Panc1 (cell line): ENCODE results near the gene NFX1.

Experiments
- SIN3A ChIP-seq: IDR thresholded peaks from 2 replicates; pipeline ENCODE4 v1.6.1; 2012; ENCODE audit warnings: low read depth, mild to moderate bottlenecking, low read length, moderate library complexity, borderline replicate concordance; ENCODE audit not compliant: insufficient read depth
- TF ChIP-seq, protein P1 (sequence below): fragments of 450-650 bp; IDR thresholded peaks from 2 replicates; pipeline ENCODE4 v1.5.1; 2017; ENCODE audit warnings: mild to moderate bottlenecking

DNA sequence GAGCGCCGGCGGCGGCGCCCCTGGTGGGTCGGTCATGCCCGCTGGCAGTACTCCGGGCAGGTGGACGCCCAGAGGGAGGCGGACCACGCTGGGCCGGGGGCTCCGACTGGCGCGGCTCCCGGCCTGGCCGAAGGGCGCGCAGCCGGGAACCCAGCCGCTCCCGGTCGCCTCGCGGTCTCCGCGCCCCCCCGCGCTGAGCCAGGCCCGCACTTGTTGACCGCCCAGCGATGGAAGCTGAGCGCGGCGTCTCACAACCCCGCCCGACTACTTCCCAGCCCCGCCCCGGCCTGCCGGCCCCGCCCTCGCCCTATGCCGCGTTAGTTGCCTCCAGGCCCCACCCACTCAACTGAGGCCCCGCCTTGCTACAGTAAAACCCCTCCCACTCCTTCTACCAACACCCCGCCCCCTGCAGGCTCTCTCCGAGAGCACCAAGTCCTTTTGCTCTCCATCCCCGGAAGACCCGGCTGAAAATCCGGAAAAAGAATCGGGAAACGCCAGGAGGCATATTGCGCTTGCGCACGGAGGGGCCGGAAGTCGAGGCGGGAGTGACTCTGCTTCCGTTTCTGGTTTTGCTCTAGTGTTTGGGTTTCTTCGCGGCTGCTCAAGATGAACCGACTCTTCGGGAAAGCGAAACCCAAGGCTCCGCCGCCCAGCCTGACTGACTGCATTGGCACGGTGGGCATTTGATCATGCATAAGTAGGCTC, 25.7 kb upstream of the NFX1 start, which contains the start of the genes BAG1 and CHMP5:
- TF ChIP-seq, protein P1, sequence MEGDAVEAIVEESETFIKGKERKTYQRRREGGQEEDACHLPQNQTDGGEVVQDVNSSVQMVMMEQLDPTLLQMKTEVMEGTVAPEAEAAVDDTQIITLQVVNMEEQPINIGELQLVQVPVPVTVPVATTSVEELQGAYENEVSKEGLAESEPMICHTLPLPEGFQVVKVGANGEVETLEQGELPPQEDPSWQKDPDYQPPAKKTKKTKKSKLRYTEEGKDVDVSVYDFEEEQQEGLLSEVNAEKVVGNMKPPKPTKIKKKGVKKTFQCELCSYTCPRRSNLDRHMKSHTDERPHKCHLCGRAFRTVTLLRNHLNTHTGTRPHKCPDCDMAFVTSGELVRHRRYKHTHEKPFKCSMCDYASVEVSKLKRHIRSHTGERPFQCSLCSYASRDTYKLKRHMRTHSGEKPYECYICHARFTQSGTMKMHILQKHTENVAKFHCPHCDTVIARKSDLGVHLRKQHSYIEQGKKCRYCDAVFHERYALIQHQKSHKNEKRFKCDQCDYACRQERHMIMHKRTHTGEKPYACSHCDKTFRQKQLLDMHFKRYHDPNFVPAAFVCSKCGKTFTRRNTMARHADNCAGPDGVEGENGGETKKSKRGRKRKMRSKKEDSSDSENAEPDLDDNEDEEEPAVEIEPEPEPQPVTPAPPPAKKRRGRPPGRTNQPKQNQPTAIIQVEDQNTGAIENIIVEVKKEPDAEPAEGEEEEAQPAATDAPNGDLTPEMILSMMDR, result no peak; the same call in 1 of the 2 replicates
- no peak for TF ChIP-seq SIN3A
